Endothelial cell of umbilical vein (primary cell): Measurements from ENCODE around the gene FANK1. TPM values are rescaled to one million over a fixed set of nuclear protein-coding genes. Genes with fewer than 3 reads are reported as not detected.
A peak's percentile ranks its signal among the peaks of the same experiment; 100 is the strongest.

Experiments used
- BruUV-seq: library from RNA; stranded (reverse); fragments of 400-500 nt; replicated peaks from 2 replicates; lab custom pipeline; 2021; lab: Mats Ljungman, UMichigan
- CTCF ChIA-PET: fragments of 300-600, 350-600 bp; sonication (Branson Sonifier 250); formaldehyde crosslinking; loops from one replicate; lab custom pipeline; 2021; ENCODE audit warnings: antibody characterized with exemption, inconsistent platforms; lab: Charles Lee
- POLR2A ChIA-PET: fragments of 300-600, 350-600 bp; sonication (Branson Sonifier 250); formaldehyde crosslinking; loops from one replicate; lab custom pipeline; 2021; ENCODE audit warnings: antibody characterized with exemption, inconsistent platforms; lab: Charles Lee
- DNase-seq: peaks from one replicate; pipeline ENCODE4 v3.0.0-alpha.2; 2011; ENCODE audit warnings: low read depth, low spot score
- FAIRE-seq: peaks from 2 replicates; lab custom pipeline; 2011; peaks lifted over from hg19 to GRCh38; lab: Jason Lieb, UNC
- H2AFZ ChIP-seq: 2 replicates; pipeline ENCODE4 v1.6.0; 2012; ENCODE audit warnings: low read depth, low read length, control low read depth, inconsistent platforms
- H3K27ac ChIP-seq: 2 replicates; pipeline ENCODE4 v1.5.1; 2011; ENCODE audit warnings: low read depth, mild to moderate bottlenecking, control low read depth, low read length, moderate library complexity; ENCODE audit not compliant: insufficient read depth
- H3K27me3 ChIP-seq, 2 experiments: 2 replicates each; pipeline versions ENCODE4 v1.6.0 to v1.6.1; 2011; ENCODE audit warnings: low read length in 2 of 2, mixed read lengths in 1 of 2; ENCODE audit not compliant: control insufficient read depth in 2 of 2, insufficient read depth in 2 of 2
- H3K36me3 ChIP-seq, 2 experiments: 2 replicates in 1 of 2; 3 replicates in 1 of 2; pipeline ENCODE4 v1.5.1; 2011; ENCODE audit warnings: low read length in 2 of 2, mild to moderate bottlenecking in 1 of 2, moderate library complexity in 1 of 2; ENCODE audit not compliant: control insufficient read depth in 2 of 2, insufficient read depth in 2 of 2; ENCODE audit errors: extremely low read depth in 1 of 2
- H3K4me1 ChIP-seq: 3 replicates; pipeline ENCODE4 v1.5.1; 2011; ENCODE audit warnings: mild to moderate bottlenecking, low read length; ENCODE audit not compliant: control insufficient read depth, insufficient read depth; ENCODE audit errors: extremely low read depth
- H3K4me2 ChIP-seq: 2 replicates; pipeline ENCODE4 v1.6.1; 2011; ENCODE audit warnings: low read length, control low read depth, mixed read lengths; ENCODE audit not compliant: insufficient read depth
- H3K4me3 ChIP-seq, 3 experiments: fragments of 200-600 bp in 1 of 3; sonication (generic), shearing (Covaris generic) in 1 of 3; replicated peaks in 1 of 3; 2 replicates each; pipeline ENCODE4 v1.5.1; 2011 to 2016; ENCODE audit warnings: control low read depth in 3 of 3, low read length in 3 of 3, mild to moderate bottlenecking in 2 of 3, inconsistent platforms in 1 of 3, low read depth in 1 of 3, moderate library complexity in 1 of 3; ENCODE audit not compliant: insufficient read depth in 1 of 3
- H3K79me2 ChIP-seq: 2 replicates; pipeline ENCODE4 v1.6.0; 2012; ENCODE audit warnings: low read length, inconsistent platforms; ENCODE audit not compliant: control insufficient read depth, insufficient read depth
- H3K9ac ChIP-seq: replicated peaks from 2 replicates; pipeline ENCODE3; 2011; ENCODE audit warnings: low read length, control low read depth; ENCODE audit not compliant: insufficient read depth; ENCODE audit errors: extremely low read depth
- H3K9me1 ChIP-seq: replicated peaks from 3 replicates; pipeline ENCODE4 v1.6.0; 2011; ENCODE audit warnings: mild to moderate bottlenecking, low read length; ENCODE audit not compliant: control insufficient read depth, insufficient read depth; ENCODE audit errors: extremely low read depth
- H3K9me3 ChIP-seq: replicated peaks from 2 replicates; pipeline ENCODE4 v1.5.1; 2012; ENCODE audit warnings: low read length, inconsistent platforms; ENCODE audit not compliant: control insufficient read depth, insufficient read depth
- H4K20me1 ChIP-seq: replicated peaks from 2 replicates; pipeline ENCODE3; 2011; ENCODE audit warnings: mild to moderate bottlenecking, low read length; ENCODE audit not compliant: control insufficient read depth, insufficient read depth; ENCODE audit errors: extremely low read depth
- EZH2 ChIP-seq: IDR thresholded peaks from 2 replicates; pipeline ENCODE4 v1.6.1; 2012; ENCODE audit warnings: borderline replicate concordance, low read depth, mild to moderate bottlenecking, moderate library complexity, low read length, inconsistent platforms; ENCODE audit not compliant: severe bottlenecking
- FOS ChIP-seq: IDR thresholded peaks from 2 replicates; pipeline ENCODE4 v1.6.1; 2011; ENCODE audit warnings: mild to moderate bottlenecking, low read length, moderate library complexity, borderline replicate concordance; ENCODE audit not compliant: insufficient read depth
- GATA2 ChIP-seq: IDR thresholded peaks from 2 replicates; pipeline ENCODE4 v1.7.0; 2011; ENCODE audit warnings: low read depth, mild to moderate bottlenecking, moderate library complexity, mixed read lengths, low read length; ENCODE audit not compliant: insufficient read length, insufficient read depth
- JUN ChIP-seq: IDR thresholded peaks from 2 replicates; pipeline ENCODE4 v1.6.1; 2011; ENCODE audit warnings: borderline replicate concordance, low read depth; ENCODE audit not compliant: insufficient read length, insufficient read depth
- MYC ChIP-seq: IDR thresholded peaks from one replicate; pipeline ENCODE4 v1.6.1; 2011; ENCODE audit warnings: mild to moderate bottlenecking, low read depth, low read length
- POLR2A ChIP-seq: IDR thresholded peaks from 2 replicates; pipeline ENCODE4 v1.6.1; 2012; ENCODE audit warnings: low read depth, mild to moderate bottlenecking, control low read depth, low read length
- POLR2AphosphoS5 ChIP-seq: IDR thresholded peaks from 2 replicates; pipeline ENCODE4 v1.6.1; 2012; ENCODE audit warnings: low read depth, mild to moderate bottlenecking, control low read depth, low read length, moderate library complexity; ENCODE audit not compliant: insufficient read depth
- dilution Hi-C: fragments of 300-500 bp; cut with MboI; formaldehyde crosslinking; loops from one replicate; pipeline ENCODE4 v1.15.0; 2019; ENCODE audit warnings: low sequenced_read_pairs; ENCODE audit not compliant: extremely low pct_ligation_motif_present
- intact Hi-C: fragments of 100-400 bp; cut with micrococcal nuclease; formaldehyde crosslinking; loops from one replicate; pipeline ENCODE4 v1.10.0; 2022
- polyA plus RNA-seq, 4 experiments: library from polyadenylated mRNA; depleted of rRNA in 3 of 4; stranded (reverse) in 3 of 4; unstranded in 1 of 4; fragments of >200 nt; gene quantifications; 2 replicates each; pipeline versions ENCODE4 v1.2.1 to v1.2.3, GENCODE V29; 2011 to 2012; ENCODE audit warnings: missing spikeins in 1 of 4
- total RNA-seq: library from RNA; stranded (reverse); gene quantifications from 2 replicates; pipeline ENCODE4 v1.2.3, GENCODE V29; 2021
- TF ChIP-seq, protein P1 (sequence below), 2 donors: IDR thresholded peaks; 1 replicate in 1 of 2; 2 replicates in 1 of 2; pipeline ENCODE4 v1.5.1; 2011; ENCODE audit warnings: low read length in 2 of 2, mild to moderate bottlenecking in 2 of 2, moderate library complexity in 2 of 2, control low read depth in 1 of 2, inconsistent platforms in 1 of 2, low read depth in 1 of 2; ENCODE audit not compliant: insufficient read depth in 1 of 2; ENCODE audit errors: extremely low read depth in 1 of 2
- TF ChIP-seq, protein P2 (sequence below): IDR thresholded peaks from 2 replicates; pipeline ENCODE4 v1.6.1; 2011; ENCODE audit not compliant: insufficient read depth, insufficient read length

The FANK1 gene
- total and polyA plus RNA-seq, 2 donors (not counting 3 experiments of a cell fraction or from before 2014, with no cell fraction given): 1.6 to 1.9 TPM

DNA sequence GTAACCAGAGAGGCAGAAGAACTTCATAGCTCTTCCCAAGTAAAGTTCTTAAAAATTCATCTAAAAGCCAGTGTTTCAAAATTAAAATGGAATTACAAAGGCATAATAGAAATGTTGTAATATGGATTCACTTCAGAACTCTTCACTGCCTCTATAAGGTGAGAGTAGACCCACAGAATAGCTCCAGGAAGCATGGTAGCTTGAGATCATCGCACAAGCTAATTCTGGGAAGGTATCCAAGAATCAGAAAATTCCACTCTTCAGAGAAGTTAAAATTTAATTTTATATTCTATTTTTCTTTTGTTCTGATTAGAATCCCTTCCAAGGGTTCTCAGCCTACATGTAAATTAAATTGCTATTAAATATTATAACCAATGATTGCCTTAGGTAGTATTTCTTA is 13.8 kb upstream of the FANK1 start:
- no peak overlapping the region for H3K9ac ChIP-seq
- dilution Hi-C loops (no loop called here), intact Hi-C loops (no loop called here)
- H2AFZ ChIP-seq: no peak overlapping the region
- H3K9me3 ChIP-seq: no peaks in the 10 kb centered on the region
- POLR2A ChIA-PET: no interaction called here
- TF ChIP-seq POLR2AphosphoS5: no peak
- no peak for TF ChIP-seq JUN
- TF ChIP-seq FOS: no peak
- no peak for TF ChIP-seq EZH2
- no peak for TF ChIP-seq POLR2A
- TF ChIP-seq GATA2: no peak
- TF ChIP-seq, protein P1, sequence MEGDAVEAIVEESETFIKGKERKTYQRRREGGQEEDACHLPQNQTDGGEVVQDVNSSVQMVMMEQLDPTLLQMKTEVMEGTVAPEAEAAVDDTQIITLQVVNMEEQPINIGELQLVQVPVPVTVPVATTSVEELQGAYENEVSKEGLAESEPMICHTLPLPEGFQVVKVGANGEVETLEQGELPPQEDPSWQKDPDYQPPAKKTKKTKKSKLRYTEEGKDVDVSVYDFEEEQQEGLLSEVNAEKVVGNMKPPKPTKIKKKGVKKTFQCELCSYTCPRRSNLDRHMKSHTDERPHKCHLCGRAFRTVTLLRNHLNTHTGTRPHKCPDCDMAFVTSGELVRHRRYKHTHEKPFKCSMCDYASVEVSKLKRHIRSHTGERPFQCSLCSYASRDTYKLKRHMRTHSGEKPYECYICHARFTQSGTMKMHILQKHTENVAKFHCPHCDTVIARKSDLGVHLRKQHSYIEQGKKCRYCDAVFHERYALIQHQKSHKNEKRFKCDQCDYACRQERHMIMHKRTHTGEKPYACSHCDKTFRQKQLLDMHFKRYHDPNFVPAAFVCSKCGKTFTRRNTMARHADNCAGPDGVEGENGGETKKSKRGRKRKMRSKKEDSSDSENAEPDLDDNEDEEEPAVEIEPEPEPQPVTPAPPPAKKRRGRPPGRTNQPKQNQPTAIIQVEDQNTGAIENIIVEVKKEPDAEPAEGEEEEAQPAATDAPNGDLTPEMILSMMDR (IDR thresholded peaks at IDR 0.05; ENCODE audit: extremely low read depth in 1 of 2, insufficient read depth in 1 of 2, low read depth in 1 of 2, low read length in 2 of 2): no peak
- TF ChIP-seq, protein P2, sequence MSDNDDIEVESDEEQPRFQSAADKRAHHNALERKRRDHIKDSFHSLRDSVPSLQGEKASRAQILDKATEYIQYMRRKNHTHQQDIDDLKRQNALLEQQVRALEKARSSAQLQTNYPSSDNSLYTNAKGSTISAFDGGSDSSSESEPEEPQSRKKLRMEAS: no peak
- TF ChIP-seq MYC: no peak
- no peaks in the 10 kb centered on the region for H3K27me3 ChIP-seq
- peak; percentile 14 for DNase-seq
- no peak for FAIRE-seq
- no peaks in the 10 kb centered on the region for H4K20me1 ChIP-seq
- H3K4me2 ChIP-seq: no peak overlapping the region
- CTCF ChIA-PET: interaction anchor here (0.8 to 2.0 kb wide), 8 partner anchors 10 to 26 kb away, joined by 3 to 11 read pairs (median 4); no protein-coding TSS in a partner anchor
- BruUV-seq: no TSS peak
- H3K27ac ChIP-seq: no peak overlapping the region
- peaks cover 3% of the 10 kb centered on the region for H3K79me2 ChIP-seq
- no peak overlapping the region for H3K4me3 ChIP-seq
- H3K36me3 ChIP-seq: no peaks in the 10 kb centered on the region
- peaks cover 4% of the 10 kb centered on the region for H3K4me1 ChIP-seq
- no peaks in the 10 kb centered on the region for H3K9me1 ChIP-seq
